ENCODE results near the gene KAZN. TPM values are rescaled to one million over a fixed set of nuclear protein-coding genes. Genes with fewer than 3 reads are reported as not detected.

Gene KAZN
- total RNA-seq, 3 donors from 2014 or later = 12.2 to 16.4 (median 16.2) TPM

DNA sequence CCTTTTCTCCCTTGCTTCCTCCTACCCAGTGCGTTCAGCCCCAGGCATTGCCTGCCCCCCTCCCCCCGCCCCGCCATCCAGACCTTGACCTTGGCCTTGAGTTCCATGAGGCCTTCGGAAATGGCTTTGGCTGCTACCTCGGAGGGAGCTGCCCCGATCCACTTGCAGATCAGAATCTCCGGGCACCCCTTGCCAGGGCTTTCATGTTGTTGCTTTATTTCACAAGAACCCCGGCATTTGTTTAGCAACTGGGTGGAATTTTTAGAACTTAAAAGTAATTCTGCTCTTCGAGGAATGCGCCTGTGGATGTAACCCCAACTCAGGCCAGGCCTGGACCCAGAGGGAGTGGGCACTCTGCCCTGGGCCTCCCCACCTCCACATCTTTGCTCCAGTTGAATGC, 401.0 kb downstream of the KAZN start:
- intact Hi-C loops (cut with DNase I; ENCODE audit: low total_unique reads) = no loop called here
- Histone ChIP-seq H3K4me1 (no peaks in the 10 kb centered on the region), H3K9me3 (no peaks in the 10 kb centered on the region), H3K27ac (peak overlapping the region; percentile 32 to 54), H3K27me3 (no peaks in the 10 kb centered on the region), H3K4me3 (no peak overlapping the region), H3K36me3 (no peaks in the 10 kb centered on the region)
- TF ChIP-seq, protein P1, sequence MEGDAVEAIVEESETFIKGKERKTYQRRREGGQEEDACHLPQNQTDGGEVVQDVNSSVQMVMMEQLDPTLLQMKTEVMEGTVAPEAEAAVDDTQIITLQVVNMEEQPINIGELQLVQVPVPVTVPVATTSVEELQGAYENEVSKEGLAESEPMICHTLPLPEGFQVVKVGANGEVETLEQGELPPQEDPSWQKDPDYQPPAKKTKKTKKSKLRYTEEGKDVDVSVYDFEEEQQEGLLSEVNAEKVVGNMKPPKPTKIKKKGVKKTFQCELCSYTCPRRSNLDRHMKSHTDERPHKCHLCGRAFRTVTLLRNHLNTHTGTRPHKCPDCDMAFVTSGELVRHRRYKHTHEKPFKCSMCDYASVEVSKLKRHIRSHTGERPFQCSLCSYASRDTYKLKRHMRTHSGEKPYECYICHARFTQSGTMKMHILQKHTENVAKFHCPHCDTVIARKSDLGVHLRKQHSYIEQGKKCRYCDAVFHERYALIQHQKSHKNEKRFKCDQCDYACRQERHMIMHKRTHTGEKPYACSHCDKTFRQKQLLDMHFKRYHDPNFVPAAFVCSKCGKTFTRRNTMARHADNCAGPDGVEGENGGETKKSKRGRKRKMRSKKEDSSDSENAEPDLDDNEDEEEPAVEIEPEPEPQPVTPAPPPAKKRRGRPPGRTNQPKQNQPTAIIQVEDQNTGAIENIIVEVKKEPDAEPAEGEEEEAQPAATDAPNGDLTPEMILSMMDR (IDR thresholded peaks at IDR 0.05) = no peak
- TF ChIP-seq POLR2A (IDR thresholded peaks at IDR 0.05) (no peak), POLR2AphosphoS5 (IDR thresholded peaks at IDR 0.05) (no peak)
- DNase-seq (ENCODE audit: low spot score in 2 of 2) = no peak

DNA sequence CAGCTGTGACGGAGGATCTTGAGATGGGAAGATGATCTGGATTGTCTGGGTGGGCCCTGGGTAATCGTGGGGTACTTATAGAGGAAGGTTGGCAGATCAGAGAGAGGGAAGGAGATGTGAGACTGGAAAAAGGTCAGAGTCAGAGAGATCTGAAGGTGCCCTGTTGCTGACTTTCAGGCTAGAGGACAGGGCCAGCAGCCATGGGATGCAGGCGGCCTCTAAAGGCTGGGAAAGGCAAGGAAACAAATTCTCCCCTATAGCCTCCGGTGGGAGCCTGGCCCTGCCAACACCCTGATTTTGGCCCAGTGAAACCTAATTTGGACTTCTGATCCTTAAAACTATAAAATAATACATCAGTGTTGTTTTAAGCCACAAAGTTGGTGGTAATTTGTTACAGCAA, 401.5 kb downstream of the KAZN start:
- Histone ChIP-seq H3K4me1 (no peaks in the 10 kb centered on the region), H3K9me3 (no peaks in the 10 kb centered on the region), H3K4me3 (no peak overlapping the region), H3K27me3 (no peaks in the 10 kb centered on the region), H3K36me3 (no peaks in the 10 kb centered on the region), H3K27ac (no peak overlapping the region)
- intact Hi-C loops (cut with DNase I; ENCODE audit: low total_unique reads) = no loop called here
- DNase-seq (ENCODE audit: low spot score in 2 of 2) = no peak
- TF ChIP-seq POLR2AphosphoS5 (IDR thresholded peaks at IDR 0.05) = no peak
- TF ChIP-seq, protein P1 (IDR thresholded peaks at IDR 0.05) = no peak
- no peak for TF ChIP-seq POLR2A (IDR thresholded peaks at IDR 0.05)

DNA sequence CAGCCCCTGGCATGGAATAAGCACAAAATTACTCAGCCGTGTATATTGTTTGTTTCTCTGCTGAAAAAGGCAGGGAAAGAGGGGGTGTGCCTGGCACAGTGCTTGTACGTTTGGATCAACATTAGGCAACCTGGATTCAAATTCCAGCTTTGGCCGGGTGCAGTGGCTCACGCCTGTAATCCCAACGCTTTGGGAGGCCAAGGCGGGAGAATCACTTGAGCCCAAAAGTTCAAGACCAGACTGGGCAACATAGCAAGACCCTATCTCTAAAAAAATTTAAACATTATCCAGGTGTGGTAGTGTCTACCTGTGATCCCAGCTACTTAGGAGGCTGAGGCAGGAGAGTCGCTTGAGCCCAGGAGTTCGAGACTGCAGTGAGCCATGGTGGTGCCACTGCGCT, 402.2 kb downstream of the KAZN start:
- intact Hi-C loops (cut with DNase I; ENCODE audit: low total_unique reads) = no loop called here
- DNase-seq (ENCODE audit: low spot score in 2 of 2) = no peak

DNA sequence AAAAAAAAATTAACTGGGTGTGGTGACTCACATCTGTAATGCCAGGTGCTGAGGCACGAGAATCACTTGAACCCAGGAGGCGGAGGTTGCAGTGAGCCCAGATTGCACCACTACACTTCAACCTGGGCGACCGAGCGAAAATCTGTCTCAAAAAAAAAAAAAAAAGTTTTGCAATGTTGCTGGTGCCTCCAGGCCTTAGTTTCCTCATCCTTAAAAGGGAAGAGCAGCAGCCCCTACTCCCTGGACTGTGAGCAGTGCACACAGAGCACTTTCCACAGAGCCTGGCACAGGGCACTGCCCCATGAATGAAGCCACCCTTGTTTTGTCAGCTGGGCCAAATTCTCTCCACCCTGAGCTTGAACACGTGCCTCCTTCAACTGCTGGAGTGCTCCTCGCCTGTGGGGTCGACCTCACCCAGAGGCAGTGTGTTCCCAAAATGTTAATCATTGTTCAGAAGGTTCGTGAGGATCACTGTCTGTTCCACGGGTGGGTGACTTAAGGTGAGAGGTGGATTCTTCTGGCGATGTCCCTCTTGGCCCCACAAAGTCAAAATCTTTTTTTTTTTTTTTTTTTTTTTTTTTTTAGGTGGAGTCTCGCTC, 402.9 kb downstream of the KAZN start:
- Histone ChIP-seq H3K27me3 (no peaks in the 10 kb centered on the region), H3K4me3 (no peak overlapping the region), H3K36me3 (no peaks in the 10 kb centered on the region), H3K4me1 (no peaks in the 10 kb centered on the region), H3K27ac (no peak overlapping the region), H3K9me3 (no peaks in the 10 kb centered on the region)
- DNase-seq (ENCODE audit: low spot score in 2 of 2) = no peak
- intact Hi-C loops (cut with DNase I; ENCODE audit: low total_unique reads) = no loop called here
- TF ChIP-seq POLR2AphosphoS5 (IDR thresholded peaks at IDR 0.05) = no peak
- TF ChIP-seq, protein P1 (IDR thresholded peaks at IDR 0.05) = no peak
- no peak for TF ChIP-seq POLR2A (IDR thresholded peaks at IDR 0.05)

More for the DNA sequence above, 402.2 kb downstream of the KAZN start:
- no peaks in the 10 kb centered on the region for H3K9me3 ChIP-seq
- TF ChIP-seq, protein P1 (IDR thresholded peaks at IDR 0.05) = no peak
- no peak for TF ChIP-seq POLR2AphosphoS5 (IDR thresholded peaks at IDR 0.05)
- TF ChIP-seq POLR2A (IDR thresholded peaks at IDR 0.05) = no peak
- no peak overlapping the region for H3K27ac ChIP-seq
- H3K36me3 ChIP-seq = no peaks in the 10 kb centered on the region
- no peak overlapping the region for H3K4me3 ChIP-seq
- H3K4me1 ChIP-seq = no peaks in the 10 kb centered on the region
- no peaks in the 10 kb centered on the region for H3K27me3 ChIP-seq

DNA sequence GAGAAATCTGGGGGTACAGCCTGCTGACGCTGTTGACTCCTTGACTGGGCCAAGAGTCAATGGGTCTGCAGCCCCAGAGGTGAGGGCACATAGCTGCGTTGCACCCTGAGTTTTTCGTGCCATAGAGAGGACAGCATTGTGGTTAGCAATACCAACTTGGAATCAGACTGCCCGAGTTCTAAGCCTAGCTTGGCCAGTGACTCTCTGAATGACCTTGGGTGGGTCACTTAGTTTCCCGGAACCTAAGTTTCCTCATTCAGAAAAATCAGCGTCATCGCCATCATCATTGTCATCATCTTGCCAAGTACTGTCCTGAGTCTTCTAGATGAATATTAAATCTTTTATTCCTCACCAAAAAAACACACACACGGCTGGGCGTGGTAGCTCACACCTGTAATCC, 403.8 kb downstream of the KAZN start:
- Histone ChIP-seq H3K27me3 (no peaks in the 10 kb centered on the region), H3K27ac (no peak overlapping the region), H3K4me1 (no peaks in the 10 kb centered on the region), H3K4me3 (no peak overlapping the region), H3K9me3 (no peaks in the 10 kb centered on the region), H3K36me3 (no peaks in the 10 kb centered on the region)
- TF ChIP-seq POLR2A (IDR thresholded peaks at IDR 0.05) (no peak), POLR2AphosphoS5 (IDR thresholded peaks at IDR 0.05) (no peak)
- TF ChIP-seq, protein P1 (IDR thresholded peaks at IDR 0.05) = no peak
- intact Hi-C loops (cut with DNase I; ENCODE audit: low total_unique reads) = no loop called here
- no peak for DNase-seq (ENCODE audit: low spot score in 2 of 2)
